RKO (cell line): ENCODE measurements around the gene MICOS13.

Experiments
- DNase-seq: peaks from one replicate; pipeline ENCODE4 v3.0.0-alpha.2; 2016; ENCODE audit warnings: low spot score

The MICOS13 gene

GRCh38 chr19:5667751-5668271, 12.5 kb downstream of the MICOS13 start:
- DNase-seq, result no peak

- no peak for DNase-seq
Observed at GRCh38 chr19:5666921-5667610, 13.2 kb downstream of the MICOS13 start.

- DNase-seq, result peak; percentile 60
Observed at GRCh38 chr19:5665781-5666513, 14.4 kb downstream of the MICOS13 start.

- no peak for DNase-seq
Observed at GRCh38 chr19:5664515-5664914, 15.8 kb downstream of the MICOS13 start.

GRCh38 chr19:5663904-5664303, 16.4 kb downstream of the MICOS13 start:
- no peak for DNase-seq

DNA sequence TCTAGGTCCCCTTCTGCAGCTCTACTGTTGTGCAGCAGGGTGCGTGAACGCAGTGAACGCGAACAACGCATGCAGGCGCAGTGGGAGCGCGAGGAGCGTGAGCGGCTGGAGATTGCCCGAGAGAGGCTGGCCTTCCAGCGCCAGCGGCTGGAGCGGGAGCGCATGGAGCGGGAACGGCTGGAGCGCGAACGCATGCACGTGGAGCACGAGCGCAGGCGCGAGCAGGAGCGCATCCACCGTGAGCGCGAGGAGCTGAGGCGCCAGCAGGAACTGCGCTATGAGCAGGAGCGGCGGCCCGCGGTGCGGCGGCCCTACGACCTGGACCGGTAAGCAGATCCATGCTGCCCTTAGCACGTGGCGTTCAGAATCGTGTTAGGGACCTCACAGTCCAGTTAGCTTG, 18.8 kb downstream of the MICOS13 start:
- DNase-seq, result no peak

DNA sequence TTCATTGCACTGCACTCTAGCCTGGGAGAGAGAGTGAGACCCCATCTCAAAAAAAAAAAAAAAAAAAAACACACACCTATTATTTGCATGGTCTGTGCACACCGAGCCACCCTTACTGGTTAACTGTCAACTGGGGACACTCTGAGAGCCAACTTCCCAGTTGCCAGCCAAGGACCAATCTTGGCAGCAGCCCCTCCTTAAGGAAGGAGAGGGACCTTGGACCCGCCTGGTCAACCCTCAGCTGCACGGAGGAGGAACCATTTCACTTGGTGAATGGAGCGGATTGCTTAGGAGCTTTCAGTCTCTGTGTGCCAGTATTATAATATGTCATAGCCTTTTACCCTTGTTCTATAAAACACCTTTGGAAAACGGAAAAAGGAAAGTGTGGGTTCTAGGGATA, 24.9 kb downstream of the MICOS13 start:
- DNase-seq, result no peak

GRCh38 chr19:5654931-5655330, 25.4 kb downstream of the MICOS13 start:
- DNase-seq, result no peak

DNA sequence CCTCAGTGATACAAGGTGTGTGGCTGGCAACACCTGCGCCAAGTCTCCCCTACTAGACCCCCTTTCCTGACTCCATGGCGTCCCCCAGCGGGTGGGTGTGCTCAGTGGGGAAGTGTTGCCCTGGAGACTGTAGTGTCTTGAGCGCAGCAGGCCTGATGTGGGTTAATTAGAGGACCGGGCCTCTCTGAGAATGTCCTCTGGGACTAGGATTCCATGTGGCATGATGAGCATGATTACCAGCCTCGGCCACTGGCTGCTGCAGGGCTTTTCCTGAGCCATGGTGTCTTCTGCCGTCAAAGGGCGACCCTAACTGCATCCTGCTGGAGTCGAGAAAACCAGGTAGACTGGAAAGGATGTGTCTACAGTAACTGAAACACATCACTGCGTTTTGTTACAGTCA, 28.1 kb downstream of the MICOS13 start:
- DNase-seq, result no peak

DNA sequence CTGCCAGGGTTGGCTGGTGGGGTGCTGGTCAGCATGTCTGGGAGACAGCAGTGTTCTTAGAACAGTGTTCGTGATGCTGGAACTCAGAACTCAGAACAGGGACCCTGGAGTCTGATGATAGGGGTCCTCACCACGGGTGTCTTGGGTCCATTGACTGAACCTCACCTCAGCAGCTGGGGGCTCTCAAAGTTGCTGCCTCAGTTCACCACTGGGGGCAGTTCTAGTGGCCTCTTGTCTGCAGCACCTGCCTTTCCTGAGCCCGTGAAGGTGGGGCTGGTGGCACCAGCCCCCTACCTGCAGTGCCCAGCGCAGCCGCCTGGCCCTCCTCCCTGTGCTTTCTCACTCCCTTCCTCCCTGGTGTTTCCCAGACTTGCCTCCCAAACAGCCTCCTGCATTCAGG, 29.0 kb downstream of the MICOS13 start:
- no peak for DNase-seq

DNA sequence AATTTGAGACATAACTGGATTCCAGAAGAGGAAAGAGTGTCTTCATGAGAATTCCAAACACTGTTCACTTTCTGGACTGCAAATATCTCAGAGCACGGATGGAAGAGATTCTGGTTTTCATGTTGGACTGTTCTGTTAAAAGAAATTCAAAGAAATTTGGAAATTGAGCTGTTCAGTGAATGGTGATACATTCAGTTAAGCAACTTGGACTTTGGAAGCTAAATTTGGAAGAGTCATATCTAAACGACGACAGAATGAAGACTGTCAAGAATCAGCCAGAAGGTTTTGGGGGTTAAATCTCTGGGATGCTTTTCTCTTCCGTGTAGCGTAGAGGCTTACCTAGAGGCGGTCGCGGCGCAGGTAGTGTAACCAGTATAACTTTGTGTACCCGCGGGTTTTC, 31.9 kb downstream of the MICOS13 start:
- DNase-seq, result no peak

GRCh38 chr19:5646703-5647102, 33.6 kb downstream of the MICOS13 start:
- DNase-seq, result no peak

DNA sequence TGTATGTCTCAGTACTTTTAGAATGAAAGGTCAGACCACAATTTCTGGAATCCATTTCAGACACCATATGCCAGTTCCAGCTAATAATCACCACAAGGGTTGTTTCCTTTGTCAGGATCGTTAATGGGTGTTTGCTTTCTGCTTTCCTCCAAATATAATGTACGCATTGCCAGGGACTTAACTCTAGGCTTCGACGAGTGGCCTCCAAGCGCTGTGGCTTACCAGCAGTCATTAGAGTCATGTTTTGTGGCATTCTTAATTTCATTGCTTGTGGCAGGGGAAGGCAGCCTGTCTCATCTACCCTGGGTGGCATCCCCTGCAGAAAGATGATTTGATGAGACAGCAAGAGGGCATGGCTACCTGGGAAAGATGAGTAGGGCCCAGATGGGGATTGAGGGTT, 34.9 kb downstream of the MICOS13 start:
- no peak for DNase-seq

DNA sequence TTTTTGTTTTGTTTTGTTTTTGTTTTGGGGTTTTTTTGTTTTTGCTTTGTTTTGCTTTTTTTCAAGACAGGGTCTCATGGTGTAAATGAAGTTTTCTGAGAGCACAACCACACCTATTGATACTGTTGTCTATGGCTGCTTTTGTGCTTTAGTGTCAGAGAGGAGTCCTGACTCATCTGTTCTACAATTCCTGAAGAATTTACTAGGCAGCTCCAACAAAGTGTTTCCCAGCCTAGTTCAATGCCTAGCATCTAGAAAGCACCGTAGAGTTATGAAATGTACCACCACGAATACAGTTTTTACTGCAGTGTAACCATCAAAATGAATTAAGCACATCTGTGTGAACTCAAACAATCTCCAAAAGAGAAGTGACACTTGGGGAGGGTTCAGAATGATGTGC, 36.3 kb downstream of the MICOS13 start:
- DNase-seq, result no peak

GRCh38 chr19:5643060-5643459, 37.3 kb downstream of the MICOS13 start:
- no peak for DNase-seq

DNA sequence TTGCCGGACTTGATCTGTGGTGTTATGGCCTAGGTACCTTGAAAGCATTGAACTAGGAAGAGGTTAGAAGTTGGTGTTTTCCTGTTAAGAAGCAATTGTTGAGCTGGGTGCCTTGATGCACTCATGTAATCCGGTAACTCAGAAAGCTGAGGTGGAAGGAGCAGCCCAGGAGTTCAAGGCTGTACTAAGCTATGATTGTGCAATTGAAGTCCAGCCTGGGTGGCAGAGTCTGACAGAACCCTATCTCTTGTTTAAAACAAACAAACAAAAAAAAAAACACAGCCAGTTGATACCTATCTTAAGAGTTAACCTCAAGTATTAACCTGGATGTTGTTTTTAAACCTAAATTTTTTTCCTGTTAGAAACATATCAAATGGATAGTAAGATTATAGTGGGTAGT, 38.1 kb downstream of the MICOS13 start:
- no peak for DNase-seq

DNA sequence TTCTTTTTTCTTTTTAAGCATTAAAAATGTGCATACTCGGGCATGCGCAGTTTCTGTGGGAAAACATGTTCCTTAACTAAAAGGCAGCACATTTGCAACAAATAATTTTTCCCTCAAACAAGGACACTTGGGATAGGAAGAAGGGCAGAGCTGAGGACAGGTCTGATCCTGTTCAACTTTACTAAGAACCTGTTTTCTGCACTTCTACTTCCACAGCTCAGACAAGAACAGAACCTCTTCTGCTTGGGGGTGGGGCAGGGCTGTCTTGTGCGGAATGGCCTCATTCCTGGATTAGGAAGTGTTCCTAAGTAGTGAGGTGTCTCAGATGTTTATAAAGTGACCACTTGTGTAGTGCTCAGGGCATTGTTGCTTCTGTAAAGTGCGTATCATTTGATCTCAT, 39.1 kb downstream of the MICOS13 start:
- no peak for DNase-seq

DNA sequence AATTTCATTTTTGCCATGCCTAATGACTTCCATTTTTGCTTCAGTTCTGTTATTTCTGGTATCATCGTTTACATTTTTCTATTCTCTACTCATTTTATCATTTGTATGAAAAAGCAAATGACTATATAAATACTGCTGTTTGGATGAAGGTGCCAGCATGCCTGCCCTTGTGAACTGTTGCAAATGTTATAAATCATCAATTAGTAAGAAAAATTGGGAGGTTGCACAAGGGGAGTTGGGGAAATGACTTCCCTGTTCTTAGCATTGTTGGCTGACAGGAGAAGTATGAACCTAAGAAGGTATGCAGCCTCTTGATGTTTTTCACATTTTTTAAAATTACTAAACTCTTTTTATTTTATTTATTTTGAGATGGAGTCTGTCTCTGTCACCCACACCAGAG, 42.3 kb downstream of the MICOS13 start:
- DNase-seq, result no peak

GRCh38 chr19:5635427-5635826, 44.9 kb downstream of the MICOS13 start:
- DNase-seq, result no peak

GRCh38 chr19:5632657-5633056, 47.7 kb downstream of the MICOS13 start:
- no peak for DNase-seq

GRCh38 chr19:5632241-5632612, 48.1 kb downstream of the MICOS13 start:
- no peak for DNase-seq

- no peak for DNase-seq
Observed at GRCh38 chr19:5631567-5632240, 48.6 kb downstream of the MICOS13 start.

DNA sequence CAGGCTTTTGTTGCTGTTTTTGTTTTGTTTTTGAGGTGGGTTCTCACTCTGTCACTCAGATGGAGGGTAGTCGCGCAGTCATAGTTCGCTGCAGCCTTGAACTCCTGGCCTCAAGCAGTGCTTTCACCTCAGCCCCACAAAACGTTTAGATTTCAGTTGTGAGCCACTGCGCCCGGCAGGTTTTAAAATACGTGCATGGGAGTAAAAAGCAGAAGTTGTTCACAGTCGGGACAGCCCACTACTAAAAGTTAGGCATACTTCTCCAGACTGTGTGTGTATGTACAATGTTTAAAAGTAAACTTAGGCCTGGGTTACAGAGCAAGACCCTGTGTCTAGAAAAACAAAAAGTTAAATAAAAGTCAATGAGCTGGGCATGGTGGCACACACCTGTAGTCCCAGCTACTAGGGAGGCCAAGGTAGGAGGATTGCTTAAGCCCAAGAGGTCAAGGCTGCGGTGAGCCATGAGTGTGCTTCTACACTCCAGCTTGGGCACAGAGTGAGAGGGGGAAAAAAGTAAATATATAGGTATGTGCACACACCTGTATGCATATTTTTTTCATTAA, 51.3 kb downstream of the MICOS13 start:
- DNase-seq, result no peak
